SK-N-MC (cell line): ENCODE results near the gene F9.
"Not testable (repeated sequence)": the region's sequence is repeated elsewhere in the genome, so short reads cannot be mapped to it uniquely, and the experiment has no call there.

Experiments used
- DNase-seq: peaks from one replicate; pipeline ENCODE4 v3.0.0-alpha.2; 2011; ENCODE audit warnings: low read depth, low spot score
- H3K27ac ChIP-seq: fragments of 200-600 bp; sonication (generic); 2 replicates; pipeline ENCODE4 v1.5.1; 2016; ENCODE audit warnings: mixed run types
- H3K36me3 ChIP-seq: fragments of 200-600 bp; sonication (generic); 2 replicates; pipeline ENCODE4 v1.6.1; 2017; ENCODE audit warnings: antibody characterized with exemption, low read length, mixed read lengths; ENCODE audit not compliant: insufficient read depth
- H3K4me3 ChIP-seq: fragments of 200-600 bp; sonication (generic); 2 replicates; pipeline ENCODE4 v1.5.1; 2016
- H3K9ac ChIP-seq: fragments of 200-600 bp; sonication (generic); 2 replicates; pipeline ENCODE4 v1.8.0; 2017; ENCODE audit warnings: mixed run types, mixed read lengths; ENCODE audit not compliant: insufficient read length
- H3K9me3 ChIP-seq: fragments of 200-600 bp; sonication (generic); 2 replicates; pipeline ENCODE4 v1.6.1; 2017; ENCODE audit warnings: low read depth, mild to moderate bottlenecking, antibody characterized with exemption, low read length, moderate library complexity, mixed read lengths
- EZH2 ChIP-seq: fragments of 200-600 bp; sonication (generic); IDR thresholded peaks from one replicate; pipeline ENCODE4 v1.6.1; 2017; ENCODE audit warnings: antibody characterized with exemption
- FOXP2 ChIP-seq: optimal IDR thresholded peaks from 2 replicates; pipeline ENCODE3; 2011; ENCODE audit warnings: mild to moderate bottlenecking, moderate library complexity; ENCODE audit not compliant: insufficient read depth; ENCODE audit errors: extremely low read length, control extremely low read depth
- POLR2AphosphoS5 ChIP-seq: IDR thresholded peaks from 2 replicates; pipeline ENCODE4 v1.6.1; 2012; ENCODE audit warnings: mild to moderate bottlenecking, low read depth, low read length, borderline replicate concordance

F9 gene

GRCh38 chrX:139530550-139530949 lies at the start of gene F9:
F9 (plus strand) TSS chrX:139530739; CDS start chrX:139530765, 26 bp downstream.
- no peak within 1 kb of the TSS for H3K4me3 ChIP-seq
- no peak within 1 kb of the TSS for H3K27ac ChIP-seq
- H3K9ac ChIP-seq = no peak within 1 kb of the TSS
- no peaks in the 10 kb centered on the region for H3K9me3 ChIP-seq
- no peak for TF ChIP-seq POLR2AphosphoS5
- TF ChIP-seq EZH2 = no peak
- no peak for TF ChIP-seq FOXP2
- no peaks in the 10 kb centered on the region for H3K36me3 ChIP-seq
- DNase-seq = no peak

- Histone ChIP-seq H3K27ac (no peak overlapping the region), H3K4me3 (no peak overlapping the region), H3K9ac (no peak overlapping the region), H3K9me3 (no peaks in the 10 kb centered on the region), H3K36me3 (no peaks in the 10 kb centered on the region)
- TF ChIP-seq FOXP2 (no peak), POLR2AphosphoS5 (no peak), EZH2 (no peak)
- DNase-seq = no peak
Measured at GRCh38 chrX:139483699-139484098, 46.8 kb upstream of the F9 start.

DNA sequence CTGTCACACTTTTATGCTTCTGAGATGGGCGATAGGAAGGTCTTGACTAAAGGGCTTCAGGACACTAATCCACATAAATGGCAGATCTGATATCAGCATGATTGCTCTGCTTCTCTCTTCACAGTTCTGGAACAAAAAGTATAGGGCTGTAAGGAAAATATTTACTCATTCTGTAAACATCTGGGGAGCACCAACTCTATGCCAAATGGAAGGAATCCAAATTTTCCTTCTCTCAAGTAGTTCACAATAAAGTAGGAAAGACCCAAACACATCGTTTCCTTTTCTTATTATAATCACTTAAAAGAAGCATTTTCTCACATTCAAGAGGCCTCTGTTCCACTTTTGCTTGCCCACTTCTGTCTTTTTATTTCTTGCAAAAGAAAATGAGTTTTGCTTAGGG lies 45.9 kb upstream of the F9 start:
- no peak for DNase-seq
- no peak overlapping the region for H3K27ac ChIP-seq
- H3K9me3 ChIP-seq = no peaks in the 10 kb centered on the region
- no peaks in the 10 kb centered on the region for H3K36me3 ChIP-seq
- no peak overlapping the region for H3K9ac ChIP-seq
- TF ChIP-seq POLR2AphosphoS5 = no peak
- no peak for TF ChIP-seq EZH2
- TF ChIP-seq FOXP2 = no peak
- no peak overlapping the region for H3K4me3 ChIP-seq

- no peak overlapping the region for H3K4me3 ChIP-seq
- H3K9ac ChIP-seq = no peak overlapping the region
- no peak overlapping the region for H3K27ac ChIP-seq
- DNase-seq = no peak
- H3K9me3 ChIP-seq = no peaks in the 10 kb centered on the region
- TF ChIP-seq EZH2 = no peak
- TF ChIP-seq POLR2AphosphoS5 = no peak
- no peak for TF ChIP-seq FOXP2
- H3K36me3 ChIP-seq = no peaks in the 10 kb centered on the region
Measured at GRCh38 chrX:139495324-139495723, 35.2 kb upstream of the F9 start.

DNA sequence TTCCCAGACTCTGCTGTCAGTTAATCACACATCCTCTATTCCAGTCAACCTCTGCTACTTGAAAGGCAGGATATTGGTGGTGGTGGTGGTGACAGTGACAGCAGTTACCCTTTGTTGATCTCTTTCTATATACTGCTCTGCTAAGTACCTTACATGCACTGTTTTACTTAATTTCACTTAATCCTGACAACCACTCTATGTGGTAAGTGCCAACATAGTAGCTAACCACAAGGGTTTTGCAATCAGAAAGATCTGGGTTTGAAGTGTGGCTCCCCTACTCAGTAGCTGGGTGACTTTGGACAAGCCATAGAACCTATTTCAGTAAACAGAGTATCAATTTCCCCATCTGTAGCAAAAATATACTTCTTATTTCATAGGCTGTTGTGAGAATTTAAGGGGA lies 24.2 kb upstream of the F9 start:
- no peaks in the 10 kb centered on the region for H3K9me3 ChIP-seq
- DNase-seq = no peak
- no peaks in the 10 kb centered on the region for H3K36me3 ChIP-seq
- H3K4me3 ChIP-seq = no peak overlapping the region
- no peak overlapping the region for H3K9ac ChIP-seq
- H3K27ac ChIP-seq = no peak overlapping the region
- TF ChIP-seq POLR2AphosphoS5 (no peak), FOXP2 (no peak)

DNA sequence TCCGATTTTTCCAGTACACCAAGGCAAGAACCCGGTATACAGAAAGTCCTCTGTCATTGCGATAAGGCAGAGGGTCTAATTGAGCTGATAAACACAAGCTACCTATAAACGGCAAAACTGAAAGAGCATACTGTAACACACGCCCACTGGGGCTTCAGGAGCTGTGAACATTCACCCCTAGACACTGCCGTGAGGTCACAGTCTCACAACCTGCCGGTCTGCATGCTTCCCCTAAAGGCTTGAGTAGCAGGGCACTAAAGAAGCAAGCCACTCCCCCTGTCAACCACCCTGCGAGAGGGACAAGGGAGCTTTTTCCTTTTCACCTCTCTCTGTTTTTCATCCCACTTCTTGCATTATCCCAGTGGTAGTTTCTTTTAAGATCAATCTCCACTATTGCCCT lies 22.4 kb upstream of the F9 start:
- DNase-seq = no peak
- H3K36me3 ChIP-seq = no peaks in the 10 kb centered on the region
- no peak overlapping the region for H3K4me3 ChIP-seq
- no peak overlapping the region for H3K27ac ChIP-seq
- no peak overlapping the region for H3K9ac ChIP-seq
- H3K9me3 ChIP-seq = no peaks in the 10 kb centered on the region
- TF ChIP-seq POLR2AphosphoS5 (no peak), EZH2 (no peak), FOXP2 (no peak)

DNA sequence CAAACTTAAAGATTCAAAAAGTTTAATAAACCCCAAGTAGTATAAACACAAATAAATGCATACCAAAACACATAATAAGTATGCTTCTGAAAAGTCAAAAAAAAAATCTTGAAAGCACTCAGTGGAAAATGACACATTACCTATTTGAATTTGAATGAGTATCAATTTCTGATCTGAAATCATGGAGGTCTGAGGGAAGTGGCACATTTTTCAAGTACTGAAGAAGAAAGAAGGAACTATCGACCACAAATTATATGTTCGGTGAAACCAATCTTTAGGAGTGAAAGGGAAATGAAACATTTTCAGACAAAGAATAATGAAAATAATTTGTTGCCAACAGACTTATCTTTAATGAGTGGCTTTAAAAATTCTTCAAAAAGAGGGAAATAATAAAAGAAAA lies 12.1 kb upstream of the F9 start:
- no peak for DNase-seq
- Histone ChIP-seq H3K27ac (no peak overlapping the region), H3K9ac (no peak overlapping the region), H3K36me3 (no peaks in the 10 kb centered on the region), H3K4me3 (no peak overlapping the region), H3K9me3 (no peaks in the 10 kb centered on the region)
- TF ChIP-seq POLR2AphosphoS5 = no peak
- TF ChIP-seq FOXP2 = no peak

- DNase-seq, H3K9me3 ChIP-seq: not testable (repeated sequence)
Measured at GRCh38 chrX:139528829-139529228, 1.7 kb upstream of the F9 start.

DNA sequence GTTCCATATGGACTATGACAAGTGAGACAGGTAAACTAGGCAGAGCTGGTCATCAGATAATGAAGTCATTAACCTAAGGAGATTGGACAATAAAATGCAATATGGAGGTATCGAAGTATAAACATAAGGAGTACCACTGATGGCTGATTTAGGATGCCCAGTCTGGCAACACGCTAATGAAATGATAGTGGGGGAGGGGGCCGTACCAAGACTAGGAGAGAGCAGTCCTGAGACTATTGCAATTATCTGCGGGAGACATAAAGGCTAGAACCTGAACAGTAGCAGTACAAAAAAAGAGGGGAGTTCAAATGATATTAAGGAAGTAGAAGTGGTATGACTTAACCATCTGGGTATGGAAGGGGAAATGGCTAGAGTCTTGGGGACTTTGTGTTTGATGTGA lies 2.3 kb downstream of the F9 start:
- TF ChIP-seq POLR2AphosphoS5 = no peak
- TF ChIP-seq FOXP2 = no peak
- TF ChIP-seq EZH2 = no peak
- no peaks in the 10 kb centered on the region for H3K36me3 ChIP-seq
- DNase-seq = no peak
- no peak overlapping the region for H3K9ac ChIP-seq
- no peaks in the 10 kb centered on the region for H3K9me3 ChIP-seq
- H3K27ac ChIP-seq = no peak overlapping the region
- no peak overlapping the region for H3K4me3 ChIP-seq

More at GRCh38 chrX:139528829-139529228, 1.7 kb upstream of the F9 start:
- not testable (repeated sequence) for H3K36me3 ChIP-seq, H3K27ac ChIP-seq, H3K9ac ChIP-seq, H3K4me3 ChIP-seq

GRCh38 chrX:139533444-139533843 lies 2.9 kb downstream of the F9 start:
- Histone ChIP-seq H3K27ac (no peak overlapping the region), H3K4me3 (no peak overlapping the region), H3K9ac (no peak overlapping the region), H3K9me3 (no peaks in the 10 kb centered on the region), H3K36me3 (no peaks in the 10 kb centered on the region)
- TF ChIP-seq POLR2AphosphoS5 (no peak), EZH2 (no peak), FOXP2 (no peak)
- no peak for DNase-seq
